GM10248 (cell line): ENCODE measurements around the gene SIRPB2.

Experiments
- CTCF ChIA-PET: fragments of 300-600 bp; sonication (Branson Sonifier 250); formaldehyde crosslinking; extraction: SDS; loops from one replicate; lab custom pipeline; 2021; ENCODE audit warnings: antibody characterized with exemption; lab: Yijun Ruan, JAX
- POLR2A ChIA-PET: fragments of 350-650 bp; sonication (Branson Sonifier 250); formaldehyde crosslinking; extraction: SDS; loops from one replicate; lab custom pipeline; 2020; ENCODE audit warnings: antibody characterized with exemption; lab: Yijun Ruan, JAX
- DNase-seq: peaks from one replicate; pipeline ENCODE4 v3.0.0; 2012; ENCODE audit errors: extremely low spot score
- TF ChIP-seq, protein P1 (sequence below): IDR thresholded peaks from 2 replicates; pipeline ENCODE4 v1.5.1; 2012; ENCODE audit warnings: mild to moderate bottlenecking, low read depth; ENCODE audit errors: extremely low read depth, missing control alignments, control extremely low read depth

SIRPB2 gene

DNA sequence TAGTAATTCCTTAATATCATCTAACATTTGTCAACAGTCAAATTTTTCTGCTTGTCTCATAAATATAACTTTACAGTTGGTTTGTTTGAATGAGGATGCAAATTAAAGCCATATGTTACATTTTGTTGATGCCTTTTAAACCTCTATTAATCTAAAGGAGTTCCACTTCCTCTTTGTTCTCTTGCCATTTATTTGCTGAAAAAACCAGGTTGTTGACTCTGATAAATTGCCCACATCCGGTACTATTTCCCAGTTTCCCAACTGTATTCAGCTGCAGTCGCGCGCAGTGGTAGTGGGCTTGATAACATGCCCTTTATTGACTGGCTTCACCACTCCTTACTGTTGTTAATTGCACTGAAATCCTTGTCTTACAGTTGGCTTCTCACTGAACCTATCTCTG, 32.8 kb upstream of the SIRPB2 start:
- TF ChIP-seq, protein P1, sequence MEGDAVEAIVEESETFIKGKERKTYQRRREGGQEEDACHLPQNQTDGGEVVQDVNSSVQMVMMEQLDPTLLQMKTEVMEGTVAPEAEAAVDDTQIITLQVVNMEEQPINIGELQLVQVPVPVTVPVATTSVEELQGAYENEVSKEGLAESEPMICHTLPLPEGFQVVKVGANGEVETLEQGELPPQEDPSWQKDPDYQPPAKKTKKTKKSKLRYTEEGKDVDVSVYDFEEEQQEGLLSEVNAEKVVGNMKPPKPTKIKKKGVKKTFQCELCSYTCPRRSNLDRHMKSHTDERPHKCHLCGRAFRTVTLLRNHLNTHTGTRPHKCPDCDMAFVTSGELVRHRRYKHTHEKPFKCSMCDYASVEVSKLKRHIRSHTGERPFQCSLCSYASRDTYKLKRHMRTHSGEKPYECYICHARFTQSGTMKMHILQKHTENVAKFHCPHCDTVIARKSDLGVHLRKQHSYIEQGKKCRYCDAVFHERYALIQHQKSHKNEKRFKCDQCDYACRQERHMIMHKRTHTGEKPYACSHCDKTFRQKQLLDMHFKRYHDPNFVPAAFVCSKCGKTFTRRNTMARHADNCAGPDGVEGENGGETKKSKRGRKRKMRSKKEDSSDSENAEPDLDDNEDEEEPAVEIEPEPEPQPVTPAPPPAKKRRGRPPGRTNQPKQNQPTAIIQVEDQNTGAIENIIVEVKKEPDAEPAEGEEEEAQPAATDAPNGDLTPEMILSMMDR: no peak
- POLR2A ChIA-PET: no interaction called here
- CTCF ChIA-PET: no interaction called here
- no peak for DNase-seq

DNA sequence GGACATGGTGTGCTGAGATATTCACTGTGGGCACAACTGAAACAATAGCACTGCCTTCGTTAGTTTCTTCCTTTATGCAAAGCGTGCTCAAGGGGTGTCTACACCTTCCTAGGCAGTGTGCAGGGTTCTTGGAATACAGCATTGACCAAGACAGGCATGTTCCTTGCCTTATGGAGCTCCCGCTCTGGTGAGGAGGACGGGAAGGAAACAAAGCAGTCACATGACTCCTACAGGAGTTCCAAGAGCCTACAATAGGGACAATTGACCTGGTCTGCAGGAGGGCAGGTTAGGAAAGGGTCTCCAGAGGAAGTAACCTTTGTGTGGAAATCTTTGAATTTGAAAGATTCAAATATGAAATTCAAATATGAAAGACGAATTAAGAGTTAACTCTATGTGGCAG, 25.8 kb upstream of the SIRPB2 start:
- POLR2A ChIA-PET: no interaction called here
- TF ChIP-seq, protein P1: no peak
- CTCF ChIA-PET: interaction anchor here (1.0 to 1.5 kb wide), 2 partner anchors 13 to 205 kb away, joined by 3 to 6 read pairs; no protein-coding TSS in a partner anchor
- no peak for DNase-seq

DNA sequence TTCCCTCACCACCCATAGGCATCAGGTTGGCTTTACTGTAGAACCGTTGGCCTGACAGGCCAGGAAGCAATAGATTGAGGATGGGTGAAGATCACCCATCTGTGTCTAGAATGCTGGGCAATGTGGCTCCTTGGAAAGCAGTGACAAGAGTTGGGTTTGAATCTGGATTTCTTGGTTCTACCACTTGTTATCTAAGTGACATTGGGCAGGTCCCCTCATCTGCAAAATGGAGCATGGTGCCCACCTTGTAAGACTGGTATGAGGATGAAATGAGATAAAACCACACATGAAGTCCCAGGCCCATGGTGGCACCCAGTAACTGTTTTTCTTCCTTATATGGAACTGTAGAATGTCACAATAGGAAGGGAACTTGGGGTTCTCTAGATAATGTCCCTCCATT, 22.6 kb upstream of the SIRPB2 start:
- ChIA-PET POLR2A (no interaction called here), CTCF (no interaction called here)
- TF ChIP-seq, protein P1: no peak
- DNase-seq: no peak

DNA sequence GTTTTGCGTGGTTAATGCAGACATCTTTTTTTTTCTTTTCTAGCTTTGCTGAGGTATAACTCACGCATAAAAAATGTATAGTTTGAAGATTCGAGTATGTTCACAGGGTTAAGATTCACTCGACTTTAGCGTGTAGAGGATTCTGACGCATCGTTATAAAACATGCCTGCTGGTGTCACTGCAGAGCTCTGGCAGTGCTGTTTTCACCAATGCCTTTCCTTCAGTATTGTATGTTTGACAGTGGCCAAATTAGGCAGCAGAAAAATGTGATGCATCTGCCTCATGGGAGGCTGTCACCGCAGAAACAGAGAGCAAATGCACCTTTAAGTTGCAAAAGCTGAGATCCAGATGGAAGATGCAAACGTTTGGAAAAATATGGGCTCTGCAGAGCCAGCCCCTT, 18.0 kb upstream of the SIRPB2 start:
- TF ChIP-seq, protein P1: peak; percentile 44
- ChIA-PET CTCF (interaction anchor here (0.9 to 3.7 kb wide), 11 partner anchors 9 to 271 kb away, joined by 3 to 32 read pairs (median 5); no protein-coding TSS in a partner anchor), POLR2A (no interaction called here)
- DNase-seq: peak; percentile 19

DNA sequence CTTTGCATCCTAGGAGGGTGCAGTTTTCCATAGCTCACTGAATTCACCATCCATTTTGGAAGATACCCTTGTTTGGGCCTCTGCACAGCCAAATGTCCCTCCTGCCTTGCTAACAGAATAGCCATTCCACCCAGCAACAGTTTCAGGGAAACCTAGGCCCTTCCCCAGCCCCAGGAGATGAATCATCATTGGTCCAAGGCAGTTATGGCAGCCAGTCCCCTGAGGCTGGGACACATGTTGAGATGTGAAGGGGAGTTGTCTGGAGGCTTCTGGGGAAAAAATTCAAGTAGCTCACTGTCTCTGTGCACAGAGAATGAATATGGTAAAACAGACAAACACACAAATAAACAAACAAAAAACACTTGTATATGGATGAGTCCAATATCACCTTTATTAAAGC, 17.4 kb upstream of the SIRPB2 start:
- DNase-seq: no peak
- POLR2A ChIA-PET: no interaction called here
- CTCF ChIA-PET: interaction anchor here (1.1 to 3.7 kb wide), 8 partner anchors 9 to 268 kb away, joined by 3 to 32 read pairs (median 6); no protein-coding TSS in a partner anchor
- TF ChIP-seq, protein P1: no peak

DNA sequence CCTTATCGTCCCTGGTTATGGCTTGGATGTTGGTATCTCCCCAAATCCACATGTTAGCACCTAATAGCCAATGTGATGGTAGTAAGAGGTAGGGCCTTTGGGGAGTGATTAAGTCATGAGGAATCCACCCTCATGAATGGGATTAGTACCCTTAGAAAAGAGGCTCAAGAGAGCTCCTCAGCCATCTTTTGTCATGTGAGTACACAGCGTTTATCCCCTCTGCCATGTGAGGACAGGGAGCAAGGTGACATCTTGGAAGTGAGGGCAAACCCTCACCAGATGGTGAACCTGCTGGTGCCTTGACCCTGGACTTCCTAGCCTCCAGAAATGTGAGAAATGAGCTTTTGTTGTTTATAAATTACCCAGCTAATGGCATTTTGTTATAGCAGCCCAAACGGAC, 16.1 kb upstream of the SIRPB2 start:
- ChIA-PET CTCF (interaction anchor here (0.6 to 2.2 kb wide), 4 partner anchors 13 to 270 kb away, joined by 3 to 7 read pairs (median 3); no protein-coding TSS in a partner anchor), POLR2A (no interaction called here)
- DNase-seq: no peak

More for the DNA sequence above, 16.1 kb upstream of the SIRPB2 start:
- TF ChIP-seq, protein P1: no peak
